ENCODE results near the gene EIF4G3.

- TF ChIP-seq CTCF (IDR thresholded peaks at IDR 0.05) (no peak), POLR2A (IDR thresholded peaks at IDR 0.05) (no peak)
Observed at GRCh38 chr1:21090463-21090862, 86.2 kb downstream of the EIF4G3 start.
